HG03571 (cell line): ENCODE results near the gene ZBTB7A.

ENCODE experiments used
- ATAC-seq: cut with Tn5 transposase; IDR thresholded peaks from one replicate; pipeline ENCODE4 v1.9.1; 2021; ENCODE audit not compliant: unreplicated experiment

ZBTB7A gene

GRCh38 chr19:4038661-4039423 is 27.9 kb downstream of the ZBTB7A start:
- no peak for ATAC-seq

GRCh38 chr19:4038057-4038456 is 28.6 kb downstream of the ZBTB7A start:
- ATAC-seq = no peak

GRCh38 chr19:4037301-4037949 is 29.3 kb downstream of the ZBTB7A start:
- ATAC-seq = no peak

GRCh38 chr19:4036576-4037300 is 30.0 kb downstream of the ZBTB7A start:
- no peak for ATAC-seq

- ATAC-seq = no peak
Observed at GRCh38 chr19:4035582-4035981, 31.1 kb downstream of the ZBTB7A start.

GRCh38 chr19:4035018-4035566 is 31.6 kb downstream of the ZBTB7A start:
- no peak for ATAC-seq

- no peak for ATAC-seq
Observed at GRCh38 chr19:4034048-4035017, 32.4 kb downstream of the ZBTB7A start.

- ATAC-seq = no peak
Observed at GRCh38 chr19:4033028-4033956, 33.4 kb downstream of the ZBTB7A start.

GRCh38 chr19:4032436-4032835 is 34.3 kb downstream of the ZBTB7A start:
- no peak for ATAC-seq

GRCh38 chr19:4031420-4031819 is 35.3 kb downstream of the ZBTB7A start:
- no peak for ATAC-seq

GRCh38 chr19:4030981-4031380 is 35.7 kb downstream of the ZBTB7A start:
- ATAC-seq = no peak

GRCh38 chr19:4030552-4030951 is 36.1 kb downstream of the ZBTB7A start:
- no peak for ATAC-seq

GRCh38 chr19:4029247-4029614 is 37.5 kb downstream of the ZBTB7A start:
- ATAC-seq = no peak

- no peak for ATAC-seq
Observed at GRCh38 chr19:4028334-4029246, 38.1 kb downstream of the ZBTB7A start.

GRCh38 chr19:4027146-4027545 is 39.6 kb downstream of the ZBTB7A start:
- ATAC-seq = no peak

- ATAC-seq = no peak
Observed at GRCh38 chr19:4025317-4025716, 41.4 kb downstream of the ZBTB7A start.

GRCh38 chr19:4023600-4024398 is 42.9 kb downstream of the ZBTB7A start:
- ATAC-seq = no peak

- no peak for ATAC-seq
Observed at GRCh38 chr19:4019578-4019977, 47.1 kb downstream of the ZBTB7A start.
